Measurements from ENCODE around the gene ZMYND8.
"Not testable (repeated sequence)": the region's sequence is repeated elsewhere in the genome, so short reads cannot be mapped to it uniquely, and the experiment has no call there.

The ZMYND8 gene

GRCh38 chr20:47181056-47181862 is 175.2 kb downstream of the ZMYND8 start:
- H3K4me1 ChIP-seq (ENCODE audit: control insufficient read depth in 1 of 2, insufficient read depth in 2 of 2, low read length in 2 of 2) = no peaks in the 10 kb centered on the region
- H3K4me3 ChIP-seq (ENCODE audit: low read depth in 1 of 2, low read length in 2 of 2) = no peak overlapping the region
- no peak overlapping the region for H3K9ac ChIP-seq (ENCODE audit: low read depth in 1 of 2, low read length in 2 of 2)
- H3K27me3 ChIP-seq (ENCODE audit: control insufficient read depth in 1 of 2, insufficient read depth in 2 of 2, low read length in 2 of 2) = no peaks in the 10 kb centered on the region
- no peaks in the 10 kb centered on the region for H3K36me3 ChIP-seq (ENCODE audit: control insufficient read depth in 1 of 2, insufficient read depth in 2 of 2, low read length in 2 of 2)
- H3K9me3 ChIP-seq (ENCODE audit: control insufficient read depth in 1 of 2, low read length in 2 of 2) = no peaks in the 10 kb centered on the region
- H3K27ac ChIP-seq (ENCODE audit: low read depth, low read length) = no peak overlapping the region

- H3K36me3 ChIP-seq (ENCODE audit: control insufficient read depth in 1 of 2, insufficient read depth in 2 of 2, low read length in 2 of 2) = no peaks in the 10 kb centered on the region
- no peaks in the 10 kb centered on the region for H3K4me1 ChIP-seq (ENCODE audit: control insufficient read depth in 1 of 2, insufficient read depth in 2 of 2, low read length in 2 of 2)
- no peaks in the 10 kb centered on the region for H3K27me3 ChIP-seq (ENCODE audit: control insufficient read depth in 1 of 2, insufficient read depth in 2 of 2, low read length in 2 of 2)
- H3K9ac ChIP-seq (ENCODE audit: low read depth in 1 of 2, low read length in 2 of 2) = no peak overlapping the region
- no peak overlapping the region for H3K4me3 ChIP-seq (ENCODE audit: low read depth in 1 of 2, low read length in 2 of 2)
- no peak overlapping the region for H3K27ac ChIP-seq (ENCODE audit: low read depth, low read length)
- H3K9me3 ChIP-seq (ENCODE audit: control insufficient read depth in 1 of 2, low read length in 2 of 2) = no peaks in the 10 kb centered on the region
Observed at GRCh38 chr20:47179267-47179666, 177.2 kb downstream of the ZMYND8 start.

- no peak overlapping the region for H3K9ac ChIP-seq (ENCODE audit: low read depth in 1 of 2, low read length in 2 of 2)
- no peaks in the 10 kb centered on the region for H3K36me3 ChIP-seq (ENCODE audit: control insufficient read depth in 1 of 2, insufficient read depth in 2 of 2, low read length in 2 of 2)
- H3K9me3 ChIP-seq (ENCODE audit: control insufficient read depth in 1 of 2, low read length in 2 of 2) = no peaks in the 10 kb centered on the region
- no peaks in the 10 kb centered on the region for H3K4me1 ChIP-seq (ENCODE audit: control insufficient read depth in 1 of 2, insufficient read depth in 2 of 2, low read length in 2 of 2)
- H3K4me3 ChIP-seq (ENCODE audit: low read depth in 1 of 2, low read length in 2 of 2) = no peak overlapping the region
- H3K27me3 ChIP-seq (ENCODE audit: control insufficient read depth in 1 of 2, insufficient read depth in 2 of 2, low read length in 2 of 2) = no peaks in the 10 kb centered on the region
- H3K27ac ChIP-seq (ENCODE audit: low read depth, low read length) = no peak overlapping the region
Observed at GRCh38 chr20:47178851-47179250, 177.6 kb downstream of the ZMYND8 start.

GRCh38 chr20:47178277-47178676 is 178.2 kb downstream of the ZMYND8 start:
- no peak overlapping the region for H3K9ac ChIP-seq (ENCODE audit: low read depth in 1 of 2, low read length in 2 of 2)

GRCh38 chr20:47176217-47176616 is 180.3 kb downstream of the ZMYND8 start:
- H3K4me1 ChIP-seq (ENCODE audit: control insufficient read depth in 1 of 2, insufficient read depth in 2 of 2, low read length in 2 of 2); H3K27me3 ChIP-seq (ENCODE audit: control insufficient read depth in 1 of 2, insufficient read depth in 2 of 2, low read length in 2 of 2); H3K36me3 ChIP-seq (ENCODE audit: control insufficient read depth in 1 of 2, insufficient read depth in 2 of 2, low read length in 2 of 2); H3K27ac ChIP-seq (ENCODE audit: low read depth, low read length); H3K9ac ChIP-seq (ENCODE audit: low read depth in 1 of 2, low read length in 2 of 2); H3K4me3 ChIP-seq (ENCODE audit: low read depth in 1 of 2, low read length in 2 of 2); H3K9me3 ChIP-seq (ENCODE audit: control insufficient read depth in 1 of 2, low read length in 2 of 2): not testable (repeated sequence)

More at GRCh38 chr20:47178277-47178676, 178.2 kb downstream of the ZMYND8 start:
- Histone ChIP-seq H3K4me3 (ENCODE audit: low read depth in 1 of 2, low read length in 2 of 2) (no peak overlapping the region), H3K36me3 (ENCODE audit: control insufficient read depth in 1 of 2, insufficient read depth in 2 of 2, low read length in 2 of 2) (no peaks in the 10 kb centered on the region), H3K27ac (ENCODE audit: low read depth, low read length) (no peak overlapping the region), H3K4me1 (ENCODE audit: control insufficient read depth in 1 of 2, insufficient read depth in 2 of 2, low read length in 2 of 2) (no peaks in the 10 kb centered on the region), H3K27me3 (ENCODE audit: control insufficient read depth in 1 of 2, insufficient read depth in 2 of 2, low read length in 2 of 2) (no peaks in the 10 kb centered on the region), H3K9me3 (ENCODE audit: control insufficient read depth in 1 of 2, low read length in 2 of 2) (no peaks in the 10 kb centered on the region)

- Histone ChIP-seq H3K27me3 (ENCODE audit: control insufficient read depth in 1 of 2, insufficient read depth in 2 of 2, low read length in 2 of 2) (no peaks in the 10 kb centered on the region), H3K27ac (ENCODE audit: low read depth, low read length) (no peak overlapping the region), H3K36me3 (ENCODE audit: control insufficient read depth in 1 of 2, insufficient read depth in 2 of 2, low read length in 2 of 2) (no peaks in the 10 kb centered on the region), H3K9me3 (ENCODE audit: control insufficient read depth in 1 of 2, low read length in 2 of 2) (no peaks in the 10 kb centered on the region), H3K4me1 (ENCODE audit: control insufficient read depth in 1 of 2, insufficient read depth in 2 of 2, low read length in 2 of 2) (no peaks in the 10 kb centered on the region), H3K4me3 (ENCODE audit: low read depth in 1 of 2, low read length in 2 of 2) (no peak overlapping the region), H3K9ac (ENCODE audit: low read depth in 1 of 2, low read length in 2 of 2) (no peak overlapping the region)
Observed at GRCh38 chr20:47175493-47175892, 181.0 kb downstream of the ZMYND8 start.

- Histone ChIP-seq H3K36me3 (ENCODE audit: control insufficient read depth in 1 of 2, insufficient read depth in 2 of 2, low read length in 2 of 2) (no peaks in the 10 kb centered on the region), H3K9me3 (ENCODE audit: control insufficient read depth in 1 of 2, low read length in 2 of 2) (no peaks in the 10 kb centered on the region), H3K4me3 (ENCODE audit: low read depth in 1 of 2, low read length in 2 of 2) (no peak overlapping the region), H3K27ac (ENCODE audit: low read depth, low read length) (no peak overlapping the region), H3K4me1 (ENCODE audit: control insufficient read depth in 1 of 2, insufficient read depth in 2 of 2, low read length in 2 of 2) (no peaks in the 10 kb centered on the region), H3K9ac (ENCODE audit: low read depth in 1 of 2, low read length in 2 of 2) (no peak overlapping the region), H3K27me3 (ENCODE audit: control insufficient read depth in 1 of 2, insufficient read depth in 2 of 2, low read length in 2 of 2) (no peaks in the 10 kb centered on the region)
Observed at GRCh38 chr20:47174456-47175243, 181.8 kb downstream of the ZMYND8 start.

GRCh38 chr20:47173596-47174216 is 182.8 kb downstream of the ZMYND8 start:
- Histone ChIP-seq H3K9me3 (ENCODE audit: control insufficient read depth in 1 of 2, low read length in 2 of 2) (no peaks in the 10 kb centered on the region), H3K9ac (ENCODE audit: low read depth in 1 of 2, low read length in 2 of 2) (no peak overlapping the region), H3K27ac (ENCODE audit: low read depth, low read length) (no peak overlapping the region)

GRCh38 chr20:47172579-47172978 is 183.9 kb downstream of the ZMYND8 start:
- H3K4me3 ChIP-seq (ENCODE audit: low read depth in 1 of 2, low read length in 2 of 2) = no peak overlapping the region
- H3K9me3 ChIP-seq (ENCODE audit: control insufficient read depth in 1 of 2, low read length in 2 of 2) = no peaks in the 10 kb centered on the region
- no peaks in the 10 kb centered on the region for H3K36me3 ChIP-seq (ENCODE audit: control insufficient read depth in 1 of 2, insufficient read depth in 2 of 2, low read length in 2 of 2)
- peaks cover 0 to 4% of the 10 kb centered on the region in 2 donors for H3K27me3 ChIP-seq (ENCODE audit: control insufficient read depth in 1 of 2, insufficient read depth in 2 of 2, low read length in 2 of 2)
- no peak overlapping the region for H3K27ac ChIP-seq (ENCODE audit: low read depth, low read length)
- H3K9ac ChIP-seq (ENCODE audit: low read depth in 1 of 2, low read length in 2 of 2) = no peak overlapping the region
- no peaks in the 10 kb centered on the region for H3K4me1 ChIP-seq (ENCODE audit: control insufficient read depth in 1 of 2, insufficient read depth in 2 of 2, low read length in 2 of 2)

More at GRCh38 chr20:47173596-47174216, 182.8 kb downstream of the ZMYND8 start:
- Histone ChIP-seq H3K27me3 (ENCODE audit: control insufficient read depth in 1 of 2, insufficient read depth in 2 of 2, low read length in 2 of 2) (no peaks in the 10 kb centered on the region), H3K36me3 (ENCODE audit: control insufficient read depth in 1 of 2, insufficient read depth in 2 of 2, low read length in 2 of 2) (no peaks in the 10 kb centered on the region), H3K4me1 (ENCODE audit: control insufficient read depth in 1 of 2, insufficient read depth in 2 of 2, low read length in 2 of 2) (no peaks in the 10 kb centered on the region), H3K4me3 (ENCODE audit: low read depth in 1 of 2, low read length in 2 of 2) (no peak overlapping the region)

GRCh38 chr20:47167846-47168245 is 188.7 kb downstream of the ZMYND8 start:
- H3K27me3 ChIP-seq (ENCODE audit: control insufficient read depth in 1 of 2, insufficient read depth in 2 of 2, low read length in 2 of 2) = peaks cover 0 to 4% of the 10 kb centered on the region in 2 donors
- H3K4me3 ChIP-seq (ENCODE audit: low read depth in 1 of 2, low read length in 2 of 2) = no peak overlapping the region

More at GRCh38 chr20:47167846-47168245, 188.7 kb downstream of the ZMYND8 start:
- Histone ChIP-seq H3K36me3 (ENCODE audit: control insufficient read depth in 1 of 2, insufficient read depth in 2 of 2, low read length in 2 of 2) (no peaks in the 10 kb centered on the region), H3K4me1 (ENCODE audit: control insufficient read depth in 1 of 2, insufficient read depth in 2 of 2, low read length in 2 of 2) (no peaks in the 10 kb centered on the region), H3K9me3 (ENCODE audit: control insufficient read depth in 1 of 2, low read length in 2 of 2) (no peaks in the 10 kb centered on the region), H3K9ac (ENCODE audit: low read depth in 1 of 2, low read length in 2 of 2) (no peak overlapping the region), H3K27ac (ENCODE audit: low read depth, low read length) (no peak overlapping the region)
